GM23338 (cell line): ENCODE results near the gene NFIA. TPM values are rescaled to one million over a fixed set of nuclear protein-coding genes. Genes with fewer than 3 reads are reported as not detected.

ENCODE experiments used
- ATAC-seq: fragments of 200-7000 bp; cut with Tn5 transposase; 3 replicates; pipeline ENCODE4 v1.9.1; 2020
- DNase-seq: peaks from one replicate; pipeline ENCODE4 v3.0.0-alpha.2; 2015; ENCODE audit warnings: low spot score
- H2AFZ ChIP-seq: fragments of 200-600 bp; sonication (generic); 2 replicates; pipeline ENCODE4 v1.8.0; 2016; ENCODE audit warnings: antibody characterized with exemption, mild to moderate bottlenecking, moderate library complexity
- H3F3A ChIP-seq: fragments of 200-600 bp; sonication (generic); replicated peaks from 2 replicates; pipeline ENCODE4 v1.8.0; 2017; ENCODE audit warnings: antibody characterized with exemption, mixed run types, low read depth
- H3K27ac ChIP-seq: fragments of 200-600 bp; sonication (generic); 2 replicates; pipeline ENCODE4 v1.6.1; 2016; ENCODE audit warnings: low read depth
- H3K27me3 ChIP-seq: fragments of 200-600 bp; sonication (generic); 2 replicates; pipeline ENCODE4 v1.8.0; 2016; ENCODE audit warnings: mild to moderate bottlenecking, mixed run types, moderate library complexity; ENCODE audit not compliant: insufficient read depth
- H3K36me3 ChIP-seq: fragments of 200-600 bp; sonication (generic); 2 replicates; pipeline ENCODE4 v1.8.0; 2016; ENCODE audit warnings: mild to moderate bottlenecking; ENCODE audit not compliant: insufficient read depth
- H3K4me1 ChIP-seq: fragments of 200-600 bp; sonication (generic); 2 replicates; pipeline ENCODE4 v1.8.0; 2016; ENCODE audit warnings: mild to moderate bottlenecking, moderate library complexity; ENCODE audit not compliant: insufficient read depth
- H3K4me2 ChIP-seq: fragments of 200-600 bp; sonication (generic); 2 replicates; pipeline ENCODE4 v1.7.1; 2017; ENCODE audit warnings: mixed run types
- H3K4me3 ChIP-seq: fragments of 200-600 bp; sonication (generic); 2 replicates; pipeline ENCODE4 v1.6.1; 2016; ENCODE audit warnings: mixed run types
- H3K79me2 ChIP-seq: fragments of 200-600 bp; sonication (generic); replicated peaks from 2 replicates; pipeline ENCODE4 v1.8.0; 2017; ENCODE audit warnings: mild to moderate bottlenecking; ENCODE audit not compliant: insufficient read depth
- H3K9me2 ChIP-seq: fragments of 200-600 bp; sonication (generic); 2 replicates; pipeline ENCODE4 v1.8.0; 2017; ENCODE audit not compliant: insufficient read depth
- H4K20me1 ChIP-seq: fragments of 200-600 bp; sonication (generic); replicated peaks from 2 replicates; pipeline ENCODE4 v1.8.0; 2017; ENCODE audit warnings: mild to moderate bottlenecking; ENCODE audit not compliant: insufficient read depth
- H3K27ac Mint-ChIP-seq: 2 replicates; pipeline ENCODE4 v1.8.0; 2020; ENCODE audit warnings: inconsistent platforms, mild to moderate bottlenecking, moderate library complexity, mixed read lengths
- H3K27me3 Mint-ChIP-seq: 3 replicates; pipeline ENCODE4 v1.8.0; 2022; ENCODE audit warnings: low read depth, mild to moderate bottlenecking, moderate library complexity, mixed read lengths, inconsistent platforms; ENCODE audit not compliant: insufficient read depth, poor library complexity
- H3K36me3 Mint-ChIP-seq: 3 replicates; pipeline ENCODE4 v1.8.0; 2021; ENCODE audit warnings: low read depth, mild to moderate bottlenecking, inconsistent platforms, moderate library complexity, mixed read lengths
- H3K4me1 Mint-ChIP-seq: 3 replicates; pipeline ENCODE4 v1.8.0; 2020; ENCODE audit warnings: mild to moderate bottlenecking, inconsistent platforms, mixed read lengths
- H3K4me3 Mint-ChIP-seq: 3 replicates; pipeline ENCODE4 v1.8.0; 2021; ENCODE audit warnings: moderate library complexity, mild to moderate bottlenecking, inconsistent platforms, mixed read lengths
- H3K9me3 Mint-ChIP-seq: 3 replicates; pipeline ENCODE4 v1.8.0; 2020; ENCODE audit warnings: moderate library complexity, mild to moderate bottlenecking, inconsistent platforms, mixed read lengths
- CREB1 ChIP-seq: fragments of 250-450 bp; sonication (Bioruptor Pico); IDR thresholded peaks from 2 replicates; pipeline ENCODE4 v1.5.0; 2020; ENCODE audit warnings: low read depth, mild to moderate bottlenecking, moderate library complexity
- CTCF ChIP-seq, 2 experiments: fragments of 200-600 bp in 1 of 2; sonication (generic) in 1 of 2; conservative IDR thresholded peaks; 2 replicates each; pipeline versions ENCODE4 v1.5.1 to v1.6.1; 2016 to 2017; ENCODE audit warnings: antibody characterized with exemption in 2 of 2, low read depth in 2 of 2, mild to moderate bottlenecking in 2 of 2, moderate library complexity in 1 of 2
- EZH2 ChIP-seq: fragments of 200-600 bp; sonication (generic); IDR thresholded peaks from one replicate; pipeline ENCODE4 v1.8.0; 2017; ENCODE audit warnings: antibody characterized with exemption, mild to moderate bottlenecking, low read depth; ENCODE audit not compliant: unreplicated experiment
- REST ChIP-seq: IDR thresholded peaks from one replicate; pipeline ENCODE4 v1.6.1; 2018; ENCODE audit warnings: antibody characterized with exemption; ENCODE audit not compliant: unreplicated experiment
- ZNF462 ChIP-seq: fragments of 250-450 bp; sonication (Bioruptor Pico); IDR thresholded peaks from 2 replicates; pipeline ENCODE4 v1.5.0; 2020; ENCODE audit warnings: mild to moderate bottlenecking, moderate library complexity
- polyA plus RNA-seq: library from polyadenylated mRNA; unstranded; fragments of >200 nt; fragmentation: Nextera tagmentation; extraction: Ambion mirVana; gene quantifications from 2 replicates; pipeline ENCODE4 v1.2.1, GENCODE V29; 2016
- total RNA-seq: library from RNA; depleted of rRNA; stranded (reverse); fragments of >200 nt; shearing (Covaris generic); gene quantifications from 2 replicates; pipeline ENCODE4 v1.2.3, GENCODE V29; 2014

Gene NFIA
- total and polyA plus RNA-seq, 2 experiments from 2014 or later = 0.97 to 2.3 TPM

GRCh38 chr1:61496501-61496900 is 414.1 kb downstream of the NFIA start:
- H3K4me3 ChIP-seq = no peak overlapping the region
- no peaks in the 10 kb centered on the region for H3K36me3 ChIP-seq
- Mint-ChIP-seq H3K36me3 (no peaks in the 10 kb centered on the region), H3K27me3 (peaks cover 2% of the 10 kb centered on the region), H3K4me1 (no peaks in the 10 kb centered on the region; the same call in 2 of the 3 replicates), H3K9me3 (no peaks in the 10 kb centered on the region), H3K27ac (no peak overlapping the region), H3K4me3 (no peak overlapping the region)
- H3K27me3 ChIP-seq = no peaks in the 10 kb centered on the region
- TF ChIP-seq REST (no peak), EZH2 (no peak), ZNF462 (CRISPR knock-in tag) (no peak), CREB1 (CRISPR knock-in tag) (no peak), CTCF (conservative IDR thresholded peaks at IDR 0.05; ENCODE audit: low read depth in 2 of 2) (no peak)
- H3K79me2 ChIP-seq = no peaks in the 10 kb centered on the region
- DNase-seq = no peak
- no peak for ATAC-seq
- H3K4me1 ChIP-seq = no peaks in the 10 kb centered on the region
- H4K20me1 ChIP-seq = no peaks in the 10 kb centered on the region
- H3K4me2 ChIP-seq = no peak overlapping the region
- no peak overlapping the region for H2AFZ ChIP-seq
- 0 out of 2 replicates have a peak, but pooled peaks cover 1% of the 10 kb centered on the region for H3K9me2 ChIP-seq
- no peak overlapping the region for H3K27ac ChIP-seq
- H3F3A ChIP-seq = no peaks in the 10 kb centered on the region
